ENCODE results near the gene PLEKHG4B.

The PLEKHG4B gene

DNA sequence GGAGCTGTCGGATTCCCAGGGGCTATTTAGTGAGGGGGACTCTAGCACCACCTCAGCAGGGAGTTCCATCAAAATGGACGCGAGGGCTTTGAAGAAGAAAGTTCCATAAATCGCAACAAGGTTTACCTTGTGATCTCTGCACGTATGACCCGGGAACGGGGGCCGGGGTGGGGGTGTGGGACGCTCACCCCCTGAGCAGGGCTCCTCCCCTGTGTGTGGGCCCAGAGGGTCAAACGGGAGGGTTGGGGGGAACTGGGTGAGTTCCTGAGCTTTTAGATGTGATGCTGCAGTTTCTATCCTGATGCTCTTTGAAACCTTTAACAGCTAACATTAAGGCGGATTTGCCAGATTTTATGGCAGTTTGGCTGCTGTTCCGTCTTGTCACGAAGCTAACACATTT is 80.5 kb downstream of the PLEKHG4B start:
- Histone ChIP-seq H3K27me3 (ENCODE audit: control insufficient read depth in 1 of 2, insufficient read depth in 2 of 2, low read length in 2 of 2) (peaks cover 0 to 3% of the 10 kb centered on the region in 2 donors), H3K27ac (ENCODE audit: low read depth, low read length) (no peak overlapping the region), H3K4me1 (ENCODE audit: control insufficient read depth in 1 of 2, insufficient read depth in 2 of 2, low read length in 2 of 2) (no peaks in the 10 kb centered on the region), H3K36me3 (ENCODE audit: control insufficient read depth in 1 of 2, insufficient read depth in 2 of 2, low read length in 2 of 2) (no peaks in the 10 kb centered on the region), H3K4me3 (ENCODE audit: low read depth in 1 of 2, low read length in 2 of 2) (no peak overlapping the region), H3K9me3 (ENCODE audit: control insufficient read depth in 1 of 2, low read length in 2 of 2) (no peaks in the 10 kb centered on the region), H3K9ac (ENCODE audit: low read depth in 1 of 2, low read length in 2 of 2) (no peak overlapping the region)

GRCh38 chr5:172841-173251 is 80.9 kb downstream of the PLEKHG4B start:
- Histone ChIP-seq H3K4me1 (ENCODE audit: control insufficient read depth in 1 of 2, insufficient read depth in 2 of 2, low read length in 2 of 2) (no peaks in the 10 kb centered on the region), H3K9me3 (ENCODE audit: control insufficient read depth in 1 of 2, low read length in 2 of 2) (no peaks in the 10 kb centered on the region), H3K27me3 (ENCODE audit: control insufficient read depth in 1 of 2, insufficient read depth in 2 of 2, low read length in 2 of 2) (peaks cover 0 to 3% of the 10 kb centered on the region in 2 donors), H3K9ac (ENCODE audit: low read depth in 1 of 2, low read length in 2 of 2) (no peak overlapping the region), H3K36me3 (ENCODE audit: control insufficient read depth in 1 of 2, insufficient read depth in 2 of 2, low read length in 2 of 2) (no peaks in the 10 kb centered on the region), H3K4me3 (ENCODE audit: low read depth in 1 of 2, low read length in 2 of 2) (no peak overlapping the region), H3K27ac (ENCODE audit: low read depth, low read length) (no peak overlapping the region)

GRCh38 chr5:173392-174290 is 81.7 kb downstream of the PLEKHG4B start:
- H3K4me3 ChIP-seq (ENCODE audit: low read depth in 1 of 2, low read length in 2 of 2), result no peak overlapping the region
- no peak overlapping the region for H3K9ac ChIP-seq (ENCODE audit: low read depth in 1 of 2, low read length in 2 of 2)
- H3K9me3 ChIP-seq (ENCODE audit: control insufficient read depth in 1 of 2, low read length in 2 of 2), result no peaks in the 10 kb centered on the region
- H3K27me3 ChIP-seq (ENCODE audit: control insufficient read depth in 1 of 2, insufficient read depth in 2 of 2, low read length in 2 of 2), result peaks cover 0 to 3% of the 10 kb centered on the region in 2 donors
- H3K4me1 ChIP-seq (ENCODE audit: control insufficient read depth in 1 of 2, insufficient read depth in 2 of 2, low read length in 2 of 2), result no peaks in the 10 kb centered on the region
- no peak overlapping the region for H3K27ac ChIP-seq (ENCODE audit: low read depth, low read length)
- H3K36me3 ChIP-seq (ENCODE audit: control insufficient read depth in 1 of 2, insufficient read depth in 2 of 2, low read length in 2 of 2), result no peaks in the 10 kb centered on the region

- H3K9me3 ChIP-seq (ENCODE audit: control insufficient read depth in 1 of 2, low read length in 2 of 2), result no peaks in the 10 kb centered on the region
- H3K27me3 ChIP-seq (ENCODE audit: control insufficient read depth in 1 of 2, insufficient read depth in 2 of 2, low read length in 2 of 2), result peaks cover 0 to 3% of the 10 kb centered on the region in 2 donors
- no peaks in the 10 kb centered on the region for H3K4me1 ChIP-seq (ENCODE audit: control insufficient read depth in 1 of 2, insufficient read depth in 2 of 2, low read length in 2 of 2)
- H3K9ac ChIP-seq (ENCODE audit: low read depth in 1 of 2, low read length in 2 of 2), result no peak overlapping the region
- no peak overlapping the region for H3K27ac ChIP-seq (ENCODE audit: low read depth, low read length)
- H3K4me3 ChIP-seq (ENCODE audit: low read depth in 1 of 2, low read length in 2 of 2), result no peak overlapping the region
- H3K36me3 ChIP-seq (ENCODE audit: control insufficient read depth in 1 of 2, insufficient read depth in 2 of 2, low read length in 2 of 2), result no peaks in the 10 kb centered on the region
Measured at GRCh38 chr5:174291-174600, 82.3 kb downstream of the PLEKHG4B start.

DNA sequence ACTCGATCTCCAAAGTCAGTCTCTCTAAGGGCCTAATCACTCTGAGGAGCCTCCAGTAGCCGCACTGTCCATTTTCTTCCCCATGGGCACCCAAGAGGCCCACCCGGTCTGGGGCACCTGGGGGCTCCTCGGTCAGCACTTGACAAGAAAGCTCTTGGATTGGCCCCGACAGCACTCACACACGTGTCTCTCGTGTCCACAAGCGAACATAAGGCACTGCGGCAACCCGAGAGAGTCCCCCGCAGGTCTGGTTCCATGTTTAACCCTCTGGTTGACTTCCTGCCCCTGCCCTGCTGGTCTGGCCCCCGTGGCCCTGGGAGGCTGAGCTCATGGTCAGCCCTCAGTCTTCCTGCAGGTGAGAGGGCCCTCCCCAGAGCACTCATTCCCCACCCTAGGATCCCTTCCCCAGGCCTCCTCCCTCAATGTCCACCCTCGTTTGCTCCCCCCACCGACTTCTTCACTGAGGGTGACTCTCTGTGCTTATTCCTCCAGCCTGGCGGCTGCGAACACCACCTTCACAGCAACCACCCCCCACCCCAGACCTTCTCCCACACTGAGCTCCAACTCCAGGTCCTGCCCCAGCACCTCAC is 83.0 kb downstream of the PLEKHG4B start:
- Histone ChIP-seq H3K27ac (ENCODE audit: low read depth, low read length) (no peak overlapping the region), H3K4me3 (ENCODE audit: low read depth in 1 of 2, low read length in 2 of 2) (no peak overlapping the region), H3K36me3 (ENCODE audit: control insufficient read depth in 1 of 2, insufficient read depth in 2 of 2, low read length in 2 of 2) (no peaks in the 10 kb centered on the region), H3K4me1 (ENCODE audit: control insufficient read depth in 1 of 2, insufficient read depth in 2 of 2, low read length in 2 of 2) (no peaks in the 10 kb centered on the region), H3K27me3 (ENCODE audit: control insufficient read depth in 1 of 2, insufficient read depth in 2 of 2, low read length in 2 of 2) (peaks cover 0 to 3% of the 10 kb centered on the region in 2 donors), H3K9me3 (ENCODE audit: control insufficient read depth in 1 of 2, low read length in 2 of 2) (no peaks in the 10 kb centered on the region), H3K9ac (ENCODE audit: low read depth in 1 of 2, low read length in 2 of 2) (no peak overlapping the region)

GRCh38 chr5:176296-176823 is 84.4 kb downstream of the PLEKHG4B start:
- no peak overlapping the region for H3K4me3 ChIP-seq (ENCODE audit: low read depth in 1 of 2, low read length in 2 of 2)
- no peak overlapping the region for H3K27ac ChIP-seq (ENCODE audit: low read depth, low read length)
- H3K27me3 ChIP-seq (ENCODE audit: control insufficient read depth in 1 of 2, insufficient read depth in 2 of 2, low read length in 2 of 2), result peaks cover 0 to 3% of the 10 kb centered on the region in 2 donors
- H3K36me3 ChIP-seq (ENCODE audit: control insufficient read depth in 1 of 2, insufficient read depth in 2 of 2, low read length in 2 of 2), result no peaks in the 10 kb centered on the region
- H3K4me1 ChIP-seq (ENCODE audit: control insufficient read depth in 1 of 2, insufficient read depth in 2 of 2, low read length in 2 of 2), result no peaks in the 10 kb centered on the region
- H3K9ac ChIP-seq (ENCODE audit: low read depth in 1 of 2, low read length in 2 of 2), result no peak overlapping the region
- no peaks in the 10 kb centered on the region for H3K9me3 ChIP-seq (ENCODE audit: control insufficient read depth in 1 of 2, low read length in 2 of 2)

GRCh38 chr5:178110-178509 is 86.1 kb downstream of the PLEKHG4B start:
- no peaks in the 10 kb centered on the region for H3K4me1 ChIP-seq (ENCODE audit: control insufficient read depth in 1 of 2, insufficient read depth in 2 of 2, low read length in 2 of 2)
- H3K27ac ChIP-seq (ENCODE audit: low read depth, low read length), result no peak overlapping the region
- H3K9ac ChIP-seq (ENCODE audit: low read depth in 1 of 2, low read length in 2 of 2), result no peak overlapping the region
- no peaks in the 10 kb centered on the region for H3K36me3 ChIP-seq (ENCODE audit: control insufficient read depth in 1 of 2, insufficient read depth in 2 of 2, low read length in 2 of 2)
- no peaks in the 10 kb centered on the region for H3K9me3 ChIP-seq (ENCODE audit: control insufficient read depth in 1 of 2, low read length in 2 of 2)
- H3K27me3 ChIP-seq (ENCODE audit: control insufficient read depth in 1 of 2, insufficient read depth in 2 of 2, low read length in 2 of 2), result peaks cover 0 to 2% of the 10 kb centered on the region in 2 donors
- H3K4me3 ChIP-seq (ENCODE audit: low read depth in 1 of 2, low read length in 2 of 2), result no peak overlapping the region

DNA sequence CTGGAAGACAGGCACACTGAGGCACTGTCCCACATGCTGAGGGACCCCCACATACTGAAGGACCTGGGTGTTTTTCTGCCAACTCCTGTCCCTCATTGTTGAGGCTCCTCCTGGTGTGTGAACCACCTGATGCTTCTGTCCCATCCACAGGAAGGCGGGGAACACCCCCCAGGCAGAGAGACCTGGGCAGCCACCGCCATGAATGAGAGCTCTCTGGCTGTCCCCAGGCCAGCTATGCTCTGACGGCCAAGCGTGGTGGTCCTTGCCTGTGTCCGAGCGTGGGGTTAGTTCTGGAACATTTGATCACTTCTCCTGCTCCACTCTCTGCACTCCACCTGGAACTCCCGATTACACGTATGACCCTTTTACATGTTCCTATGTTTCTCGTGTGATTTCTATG is 87.4 kb downstream of the PLEKHG4B start:
- Histone ChIP-seq H3K27me3 (ENCODE audit: control insufficient read depth in 1 of 2, insufficient read depth in 2 of 2, low read length in 2 of 2) (no peaks in the 10 kb centered on the region), H3K9me3 (ENCODE audit: control insufficient read depth in 1 of 2, low read length in 2 of 2) (no peaks in the 10 kb centered on the region), H3K4me1 (ENCODE audit: control insufficient read depth in 1 of 2, insufficient read depth in 2 of 2, low read length in 2 of 2) (no peaks in the 10 kb centered on the region), H3K36me3 (ENCODE audit: control insufficient read depth in 1 of 2, insufficient read depth in 2 of 2, low read length in 2 of 2) (no peaks in the 10 kb centered on the region), H3K4me3 (ENCODE audit: low read depth in 1 of 2, low read length in 2 of 2) (no peak overlapping the region), H3K9ac (ENCODE audit: low read depth in 1 of 2, low read length in 2 of 2) (no peak overlapping the region), H3K27ac (ENCODE audit: low read depth, low read length) (no peak overlapping the region)

DNA sequence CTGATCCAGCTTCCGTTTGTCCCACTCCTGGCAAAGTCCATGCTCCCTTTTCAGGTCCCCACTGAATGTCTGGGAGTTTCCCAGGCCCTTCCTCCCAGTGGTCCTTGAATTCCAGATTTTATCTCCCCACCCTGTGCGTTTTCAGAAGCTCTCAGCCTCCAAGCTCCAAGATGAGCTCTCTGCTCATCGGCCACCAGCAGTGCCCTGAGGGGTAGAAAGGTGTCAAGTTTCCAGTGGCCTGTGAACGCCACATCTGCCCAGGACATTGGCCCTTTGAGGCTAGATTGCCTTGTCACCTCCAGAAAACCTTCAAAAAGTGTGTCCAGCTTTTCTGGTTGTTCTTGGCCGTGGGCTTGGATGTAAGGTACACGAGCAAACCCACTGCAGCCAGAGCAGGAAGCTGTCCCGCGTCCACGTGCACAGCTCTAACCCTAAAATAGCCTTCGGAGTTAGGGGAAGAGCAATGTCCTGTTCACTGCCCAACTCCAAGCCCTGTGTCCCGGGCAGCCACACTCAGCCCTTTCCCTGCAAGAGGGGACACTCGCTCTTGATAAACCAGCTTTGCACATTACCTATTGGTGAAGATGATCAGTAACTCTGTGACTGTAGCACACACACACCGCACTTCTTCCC is 88.4 kb downstream of the PLEKHG4B start:
- H3K9ac ChIP-seq (ENCODE audit: low read depth in 1 of 2, low read length in 2 of 2), result no peak overlapping the region
- no peaks in the 10 kb centered on the region for H3K9me3 ChIP-seq (ENCODE audit: control insufficient read depth in 1 of 2, low read length in 2 of 2)
- no peak overlapping the region for H3K27ac ChIP-seq (ENCODE audit: low read depth, low read length)
- H3K4me1 ChIP-seq (ENCODE audit: control insufficient read depth in 1 of 2, insufficient read depth in 2 of 2, low read length in 2 of 2), result no peaks in the 10 kb centered on the region
- no peak overlapping the region for H3K4me3 ChIP-seq (ENCODE audit: low read depth in 1 of 2, low read length in 2 of 2)
- H3K27me3 ChIP-seq (ENCODE audit: control insufficient read depth in 1 of 2, insufficient read depth in 2 of 2, low read length in 2 of 2), result no peaks in the 10 kb centered on the region
- no peaks in the 10 kb centered on the region for H3K36me3 ChIP-seq (ENCODE audit: control insufficient read depth in 1 of 2, insufficient read depth in 2 of 2, low read length in 2 of 2)

DNA sequence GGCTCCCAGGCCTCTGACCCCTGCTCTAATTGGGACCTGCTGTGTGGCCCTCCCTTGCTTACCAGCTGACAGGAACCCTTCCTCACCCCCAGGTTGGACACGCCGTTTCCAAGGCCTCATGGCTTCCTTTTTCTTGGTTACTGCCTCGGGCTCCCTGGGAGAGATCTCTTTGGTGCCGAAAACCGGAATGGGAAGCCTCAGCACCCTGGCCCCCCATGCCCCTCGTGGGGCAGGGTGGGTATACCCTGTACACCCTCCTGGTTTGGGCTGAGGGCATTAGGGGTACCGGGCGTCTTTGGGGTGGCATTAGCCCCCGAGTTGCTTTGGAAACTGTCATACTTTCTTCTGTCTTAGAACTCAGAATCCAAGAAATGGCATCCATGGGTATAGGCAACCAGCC is 89.2 kb downstream of the PLEKHG4B start:
- Histone ChIP-seq H3K9ac (ENCODE audit: low read depth in 1 of 2, low read length in 2 of 2) (no peak overlapping the region), H3K27me3 (ENCODE audit: control insufficient read depth in 1 of 2, insufficient read depth in 2 of 2, low read length in 2 of 2) (no peaks in the 10 kb centered on the region), H3K36me3 (ENCODE audit: control insufficient read depth in 1 of 2, insufficient read depth in 2 of 2, low read length in 2 of 2) (no peaks in the 10 kb centered on the region), H3K4me3 (ENCODE audit: low read depth in 1 of 2, low read length in 2 of 2) (no peak overlapping the region), H3K27ac (ENCODE audit: low read depth, low read length) (no peak overlapping the region), H3K9me3 (ENCODE audit: control insufficient read depth in 1 of 2, low read length in 2 of 2) (no peaks in the 10 kb centered on the region), H3K4me1 (ENCODE audit: control insufficient read depth in 1 of 2, insufficient read depth in 2 of 2, low read length in 2 of 2) (no peaks in the 10 kb centered on the region)
